ENCODE results near the gene NRG3. TPM values are rescaled to one million over a fixed set of nuclear protein-coding genes. Genes with fewer than 3 reads are reported as not detected.

Gene NRG3
- total RNA-seq, 1 donor from 2014 or later, result 6.1 TPM

GRCh38 chr10:82922046-82922445 lies 1047.1 kb downstream of the NRG3 start:
- Mint-ChIP-seq H3K9me3 (peaks cover 11% of the 10 kb centered on the region), H3K4me1 (ENCODE audit: unreplicated experiment) (no peaks in the 10 kb centered on the region), H3K4me3 (no peak overlapping the region), H3K27ac (no peak overlapping the region), H3K36me3 (no peaks in the 10 kb centered on the region), H3K27me3 (no peaks in the 10 kb centered on the region)
- no peak for TF ChIP-seq CTCF (conservative IDR thresholded peaks at IDR 0.05)
- no peak for DNase-seq (ENCODE audit: extremely low spot score, unreplicated experiment)

GRCh38 chr10:82922755-82923154 lies 1047.8 kb downstream of the NRG3 start:
- no peak for DNase-seq (ENCODE audit: extremely low spot score, unreplicated experiment)
- H3K27ac Mint-ChIP-seq, result no peak overlapping the region
- H3K4me3 Mint-ChIP-seq, result no peak overlapping the region
- TF ChIP-seq CTCF (conservative IDR thresholded peaks at IDR 0.05), result no peak
- H3K36me3 Mint-ChIP-seq, result no peaks in the 10 kb centered on the region
- H3K9me3 Mint-ChIP-seq, result peaks cover 11% of the 10 kb centered on the region
- H3K27me3 Mint-ChIP-seq, result no peaks in the 10 kb centered on the region
- no peaks in the 10 kb centered on the region for H3K4me1 Mint-ChIP-seq (ENCODE audit: unreplicated experiment)

- TF ChIP-seq CTCF (conservative IDR thresholded peaks at IDR 0.05), result no peak
- DNase-seq (ENCODE audit: extremely low spot score, unreplicated experiment), result no peak
- no peak overlapping the region for H3K27ac Mint-ChIP-seq
- H3K4me3 Mint-ChIP-seq, result no peak overlapping the region
- no peaks in the 10 kb centered on the region for H3K4me1 Mint-ChIP-seq (ENCODE audit: unreplicated experiment)
- H3K27me3 Mint-ChIP-seq, result no peaks in the 10 kb centered on the region
- H3K9me3 Mint-ChIP-seq, result peaks cover 6% of the 10 kb centered on the region
- H3K36me3 Mint-ChIP-seq, result no peaks in the 10 kb centered on the region
These were observed 1049.7 kb downstream of the NRG3 start for GRCh38 chr10:82924711-82925110.

GRCh38 chr10:82925547-82925946 lies 1050.6 kb downstream of the NRG3 start:
- no peak overlapping the region for H3K4me3 Mint-ChIP-seq
- H3K27me3 Mint-ChIP-seq, result no peaks in the 10 kb centered on the region
- DNase-seq (ENCODE audit: extremely low spot score, unreplicated experiment), result no peak
- TF ChIP-seq CTCF (conservative IDR thresholded peaks at IDR 0.05), result no peak
- H3K9me3 Mint-ChIP-seq, result peaks cover 1% of the 10 kb centered on the region
- no peaks in the 10 kb centered on the region for H3K36me3 Mint-ChIP-seq
- no peaks in the 10 kb centered on the region for H3K4me1 Mint-ChIP-seq (ENCODE audit: unreplicated experiment)
- H3K27ac Mint-ChIP-seq, result no peak overlapping the region

GRCh38 chr10:82932451-82932850 lies 1057.5 kb downstream of the NRG3 start:
- TF ChIP-seq CTCF (conservative IDR thresholded peaks at IDR 0.05), result no peak
- Mint-ChIP-seq H3K9me3 (no peaks in the 10 kb centered on the region), H3K36me3 (no peaks in the 10 kb centered on the region), H3K4me3 (no peak overlapping the region), H3K4me1 (ENCODE audit: unreplicated experiment) (no peaks in the 10 kb centered on the region), H3K27me3 (peaks cover 3% of the 10 kb centered on the region), H3K27ac (no peak overlapping the region)
- DNase-seq (ENCODE audit: extremely low spot score, unreplicated experiment), result no peak

GRCh38 chr10:82934429-82934828 lies 1059.4 kb downstream of the NRG3 start:
- no peaks in the 10 kb centered on the region for H3K9me3 Mint-ChIP-seq
- no peaks in the 10 kb centered on the region for H3K36me3 Mint-ChIP-seq
- peaks cover 3% of the 10 kb centered on the region for H3K27me3 Mint-ChIP-seq
- no peak overlapping the region for H3K4me3 Mint-ChIP-seq
- H3K4me1 Mint-ChIP-seq (ENCODE audit: unreplicated experiment), result no peaks in the 10 kb centered on the region
- peak; percentile 25 for TF ChIP-seq CTCF (conservative IDR thresholded peaks at IDR 0.05)
- no peak for DNase-seq (ENCODE audit: extremely low spot score, unreplicated experiment)
- H3K27ac Mint-ChIP-seq, result no peak overlapping the region

Data from type B pancreatic cell (in vitro differentiated cells).